ENCODE measurements around the gene CYRIA.

Gene CYRIA

DNA sequence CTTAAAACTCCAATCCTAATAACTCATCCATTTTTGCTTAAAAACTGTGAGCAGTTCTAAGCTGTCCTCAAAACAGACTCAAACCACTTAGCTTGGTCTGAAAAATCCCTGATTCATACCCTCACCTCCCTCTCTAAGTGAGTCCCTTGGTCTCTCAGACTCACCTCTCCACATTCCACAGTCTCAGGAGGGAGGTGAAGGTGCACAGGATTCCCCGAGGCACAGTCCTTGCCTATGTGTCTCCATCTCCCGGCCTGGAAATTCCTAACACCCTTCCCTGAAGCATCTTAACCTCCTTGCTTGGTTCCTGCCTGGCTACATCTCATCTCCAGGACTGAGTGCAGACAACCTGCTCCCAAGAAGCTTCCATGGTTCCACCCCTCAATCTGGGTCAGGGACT is 45.0 kb downstream of the CYRIA start:
- no peak for TF ChIP-seq CTCF (IDR thresholded peaks at IDR 0.05; ENCODE audit: control extremely low read depth, extremely low read depth, low read depth, missing control alignments)
- no peak for DNase-seq (ENCODE audit: extremely low spot score)
- POLR2A ChIA-PET, result no interaction called here
- CTCF ChIA-PET, result interaction anchor here (1.0 to 11.7 kb wide), 3 partner anchors 12 to 134 kb away, joined by 3 to 115 read pairs (median 43); no protein-coding TSS in a partner anchor

DNA sequence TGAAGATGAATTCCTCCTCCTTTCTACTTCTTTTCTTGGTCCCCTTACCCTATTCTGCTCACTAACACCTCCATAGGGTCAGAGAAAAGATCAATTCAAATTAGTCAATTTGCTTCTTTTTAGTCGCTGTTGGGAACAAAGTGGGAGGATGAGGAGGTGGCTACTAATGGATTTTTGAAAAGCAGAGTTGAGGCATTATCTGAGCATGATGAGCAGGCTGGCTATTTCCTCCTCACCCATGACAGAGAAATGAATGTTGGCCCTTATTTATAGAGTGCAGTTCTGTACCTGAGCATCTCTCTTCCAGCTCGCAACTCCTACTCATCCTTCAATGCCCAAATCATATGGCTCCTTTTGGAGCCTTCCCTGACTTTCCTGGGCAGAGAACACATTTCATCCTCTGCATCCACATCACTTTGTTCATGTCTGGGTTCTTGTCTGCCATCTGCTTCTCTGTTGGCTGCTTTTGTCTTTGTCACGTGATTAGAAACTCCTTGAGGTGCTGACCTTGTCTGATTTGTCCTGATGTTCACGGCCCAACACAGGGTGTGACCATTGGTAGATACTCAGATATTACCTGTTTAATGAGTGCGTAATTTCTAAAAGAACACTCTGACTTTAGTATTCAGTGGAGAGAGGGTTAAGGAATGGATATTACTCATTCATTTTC is 45.9 kb downstream of the CYRIA start:
- POLR2A ChIA-PET, result no interaction called here
- DNase-seq (ENCODE audit: extremely low spot score), result no peak
- no peak for TF ChIP-seq CTCF (IDR thresholded peaks at IDR 0.05; ENCODE audit: control extremely low read depth, extremely low read depth, low read depth, missing control alignments)
- CTCF ChIA-PET, result interaction anchor here (1.0 to 11.7 kb wide), 10 partner anchors 8 to 166 kb away, joined by 3 to 115 read pairs (median 5); no protein-coding TSS in a partner anchor

- TF ChIP-seq CTCF (IDR thresholded peaks at IDR 0.05; ENCODE audit: control extremely low read depth, extremely low read depth, low read depth, missing control alignments), result no peak
- ChIA-PET CTCF (interaction anchor here (1.0 to 11.7 kb wide), 7 partner anchors 9 to 168 kb away, joined by 3 to 115 read pairs (median 6); no protein-coding TSS in a partner anchor), POLR2A (no interaction called here)
- no peak for DNase-seq (ENCODE audit: extremely low spot score)
Measured at GRCh38 chr2:16617282-16618266, 48.1 kb downstream of the CYRIA start.

Data from GM10248 (cell line).